H9 (cell line): ENCODE results near the gene SYP. TPM values are rescaled to one million over a fixed set of nuclear protein-coding genes. Genes with fewer than 3 reads are reported as not detected.

ENCODE experiments used
- DNase-seq: peaks from one replicate; pipeline ENCODE4 v3.0.0-alpha.2; 2017
- H2AFZ ChIP-seq: one replicate; pipeline ENCODE4 v1.6.1; 2013; ENCODE audit warnings: mild to moderate bottlenecking, low read length, control low read depth, moderate library complexity
- H2AK5ac ChIP-seq: 2 replicates; pipeline ENCODE4 v1.6.1; 2013; ENCODE audit warnings: low read length, control low read depth, mixed read lengths; ENCODE audit not compliant: insufficient read length
- H2BK120ac ChIP-seq: one replicate; pipeline ENCODE4 v1.6.1; 2013; ENCODE audit warnings: low read depth, mild to moderate bottlenecking, low read length, control low read depth, inconsistent platforms; ENCODE audit not compliant: poor library complexity, severe bottlenecking
- H2BK12ac ChIP-seq: 2 replicates; pipeline ENCODE4 v1.6.1; 2013; ENCODE audit warnings: low read length, control low read depth, mixed read lengths, low read depth; ENCODE audit not compliant: insufficient read length
- H2BK15ac ChIP-seq: 2 replicates; pipeline ENCODE4 v1.6.1; 2013; ENCODE audit warnings: low read depth, low read length, control low read depth
- H2BK20ac ChIP-seq: one replicate; pipeline ENCODE4 v1.6.1; 2013; ENCODE audit warnings: low read depth, mild to moderate bottlenecking, low read length, control low read depth, inconsistent platforms; ENCODE audit not compliant: poor library complexity, severe bottlenecking
- H2BK5ac ChIP-seq: 2 replicates; pipeline ENCODE4 v1.6.1; 2013; ENCODE audit warnings: low read length, control low read depth, mixed read lengths; ENCODE audit not compliant: insufficient read length
- H3K14ac ChIP-seq: 2 replicates; pipeline ENCODE4 v1.6.1; 2013; ENCODE audit warnings: low read length, control low read depth; ENCODE audit not compliant: insufficient read depth
- H3K18ac ChIP-seq: 2 replicates; pipeline ENCODE4 v1.6.1; 2013; ENCODE audit warnings: low read depth, mild to moderate bottlenecking, mixed read lengths, low read length, control low read depth; ENCODE audit not compliant: insufficient read length
- H3K23ac ChIP-seq: 2 replicates; pipeline ENCODE4 v1.6.1; 2013; ENCODE audit warnings: low read length, control low read depth, mixed read lengths, low read depth; ENCODE audit not compliant: insufficient read length
- H3K23me2 ChIP-seq: 2 replicates; pipeline ENCODE4 v1.6.1; 2013; ENCODE audit warnings: low read depth, mild to moderate bottlenecking, mixed read lengths, low read length, control low read depth; ENCODE audit not compliant: insufficient read length, poor library complexity, severe bottlenecking
- H3K27ac ChIP-seq: 2 replicates; pipeline ENCODE4 v1.5.1; 2013; ENCODE audit warnings: low read length, control low read depth, mixed read lengths, low read depth; ENCODE audit not compliant: insufficient read length
- H3K27me3 ChIP-seq: 2 replicates; pipeline ENCODE4 v1.6.1; 2013; ENCODE audit warnings: low read length, control low read depth, inconsistent platforms; ENCODE audit not compliant: insufficient read depth
- H3K4ac ChIP-seq: 2 replicates; pipeline ENCODE4 v1.6.1; 2013; ENCODE audit warnings: low read depth, mild to moderate bottlenecking, control low read depth, inconsistent platforms, low read length, moderate library complexity
- H3K4me1 ChIP-seq: 2 replicates; pipeline ENCODE4 v1.6.1; 2013; ENCODE audit warnings: low read length, control low read depth, inconsistent platforms; ENCODE audit not compliant: insufficient read depth
- H3K4me2 ChIP-seq: 2 replicates; pipeline ENCODE4 v1.6.1; 2013; ENCODE audit warnings: low read length, control low read depth, mixed read lengths; ENCODE audit not compliant: insufficient read length, insufficient read depth
- H3K56ac ChIP-seq: 2 replicates; pipeline ENCODE4 v1.6.1; 2013; ENCODE audit warnings: low read depth, mild to moderate bottlenecking, mixed read lengths, low read length, control low read depth; ENCODE audit not compliant: insufficient read length
- H3K79me1 ChIP-seq: 2 replicates; pipeline ENCODE4 v1.6.1; 2013; ENCODE audit warnings: low read depth, mild to moderate bottlenecking, moderate library complexity, low read length, control low read depth, inconsistent platforms; ENCODE audit not compliant: insufficient read depth, poor library complexity, severe bottlenecking
- H3K79me2 ChIP-seq: 2 replicates; pipeline ENCODE4 v1.6.1; 2013; ENCODE audit warnings: low read length, control low read depth, inconsistent platforms; ENCODE audit not compliant: insufficient read depth
- H3K9ac ChIP-seq: 2 replicates; pipeline ENCODE4 v1.6.1; 2013; ENCODE audit warnings: low read length, control low read depth, mixed read lengths; ENCODE audit not compliant: insufficient read length; ENCODE audit errors: extremely low read depth
- H3K9me3 ChIP-seq: one replicate; pipeline ENCODE4 v1.6.1; 2013; ENCODE audit warnings: low read depth, low read length, inconsistent platforms; ENCODE audit not compliant: control insufficient read depth
- H3T11ph ChIP-seq: one replicate; pipeline ENCODE4 v1.6.1; 2013; ENCODE audit warnings: mild to moderate bottlenecking, low read length, control low read depth, inconsistent platforms
- H4K20me1 ChIP-seq: one replicate; pipeline ENCODE4 v1.6.1; 2013; ENCODE audit not compliant: control insufficient read depth, insufficient read length, insufficient read depth
- H4K5ac ChIP-seq: 2 replicates; pipeline ENCODE4 v1.6.1; 2013; ENCODE audit warnings: low read depth, mild to moderate bottlenecking, mixed read lengths, low read length, control low read depth; ENCODE audit not compliant: insufficient read length
- H4K8ac ChIP-seq: replicated peaks from 2 replicates; pipeline ENCODE4 v1.6.1; 2013; ENCODE audit warnings: low read length, control low read depth, mixed read lengths, low read depth; ENCODE audit not compliant: insufficient read length
- H4K91ac ChIP-seq: 2 replicates; pipeline ENCODE4 v1.6.1; 2013; ENCODE audit warnings: low read depth, mild to moderate bottlenecking, moderate library complexity, mixed read lengths, low read length, control low read depth; ENCODE audit not compliant: insufficient read length
- H3K27ac Mint-ChIP-seq, 3 experiments: 2 replicates in 2 of 3; 3 replicates in 1 of 3; pipeline ENCODE4 v1.8.0; 2020 to 2021; ENCODE audit warnings: mixed read lengths in 3 of 3, mild to moderate bottlenecking in 1 of 3, moderate library complexity in 1 of 3
- H3K27me3 Mint-ChIP-seq: 2 replicates; pipeline ENCODE4 v1.8.0; 2021; ENCODE audit warnings: low read depth, mild to moderate bottlenecking, moderate library complexity, mixed read lengths
- H3K36me3 Mint-ChIP-seq, 3 experiments: 2 replicates in 2 of 3; 3 replicates in 1 of 3; pipeline ENCODE4 v1.8.0; 2020 to 2021; ENCODE audit warnings: low read depth in 3 of 3, mixed read lengths in 3 of 3; ENCODE audit not compliant: insufficient read depth in 1 of 3
- H3K4me1 Mint-ChIP-seq, 2 experiments: 2 replicates each; pipeline ENCODE4 v1.8.0; 2020; ENCODE audit warnings: mixed read lengths in 2 of 2
- H3K4me3 Mint-ChIP-seq, 2 experiments: 2 replicates in 1 of 2; 3 replicates in 1 of 2; pipeline ENCODE4 v1.8.0; 2020 to 2021; ENCODE audit warnings: mild to moderate bottlenecking in 2 of 2, mixed read lengths in 2 of 2, moderate library complexity in 1 of 2
- H3K9me3 Mint-ChIP-seq, 2 experiments: 2 replicates in 1 of 2; 3 replicates in 1 of 2; pipeline ENCODE4 v1.8.0; 2020; ENCODE audit warnings: mild to moderate bottlenecking in 2 of 2, mixed read lengths in 2 of 2, moderate library complexity in 1 of 2
- WGBS: extraction: QIAGEN DNeasy Blood & Tissue Kit; methylation state at CpG from one replicate; pipeline ENCODE4 v1.1.7; 2013; ENCODE audit warnings: missing lambda C conversion rate, low lambda C conversion rate, mixed read lengths; ENCODE audit not compliant: insufficient read length; ENCODE audit errors: extremely low coverage; 5-methylcytosine and 5-hydroxymethylcytosine counted together
- total RNA-seq: library from RNA; stranded (reverse); gene quantifications from 2 replicates; pipeline ENCODE4 v1.2.1, GENCODE V29; 2021
- TF ChIP-seq, protein P1 (sequence below): fragments of 200-600 bp; sonication (generic); conservative IDR thresholded peaks from 3 replicates; pipeline ENCODE4 v1.8.0; 2021; ENCODE audit warnings: antibody characterized with exemption, mild to moderate bottlenecking

The SYP gene
- total RNA-seq, 1 experiment from 2014 or later: 1.8 TPM

DNA sequence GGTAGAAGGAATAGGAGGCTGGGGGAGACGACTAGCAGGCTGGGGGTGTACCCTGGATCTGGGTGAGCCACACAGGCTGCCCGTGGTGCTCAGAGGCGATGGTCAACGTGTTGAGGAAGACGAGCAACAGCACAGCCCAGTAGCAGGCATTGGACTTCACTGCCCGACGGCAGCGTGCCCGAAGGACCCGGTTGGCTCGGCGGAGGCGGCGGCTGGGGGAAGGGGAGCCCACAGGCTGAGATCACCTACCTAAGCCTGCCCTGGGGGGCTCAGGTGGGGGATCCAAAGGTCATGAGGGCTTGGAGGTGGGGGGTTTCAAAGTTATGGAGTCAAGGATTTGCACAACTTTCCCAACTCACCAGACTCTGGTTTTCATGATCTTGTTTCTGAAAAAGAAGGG, 25.9 kb upstream of the SYP start:
- H3K9me3 Mint-ChIP-seq: peaks cover 72 to 81% of the 10 kb centered on the region in 2 experiments

More for the DNA sequence above, 25.9 kb upstream of the SYP start:
- H2BK12ac ChIP-seq: no peak overlapping the region
- no peak overlapping the region for H3K9ac ChIP-seq
- H2BK5ac ChIP-seq: no peak overlapping the region
- H4K91ac ChIP-seq: no peak overlapping the region
- no peak overlapping the region for H3K23ac ChIP-seq
- no peaks in the 10 kb centered on the region for H3K23me2 ChIP-seq
- H3K79me2 ChIP-seq: no peaks in the 10 kb centered on the region
- Mint-ChIP-seq H3K4me3 (no peak overlapping the region), H3K27me3 (peaks cover 17% of the 10 kb centered on the region), H3K36me3 (peaks cover 2 to 4% (median 4%) of the 10 kb centered on the region in 3 experiments; a peak in 4 of 7 replicates), H3K4me1 (peaks cover 4 to 17% of the 10 kb centered on the region in 2 experiments), H3K27ac (no peak overlapping the region)
- H3K79me1 ChIP-seq: no peaks in the 10 kb centered on the region
- H3K4me2 ChIP-seq: no peak overlapping the region
- no peak overlapping the region for H2AK5ac ChIP-seq
- H3K56ac ChIP-seq: no peak overlapping the region
- no peak overlapping the region for H3K27ac ChIP-seq
- no peak overlapping the region for H3K4ac ChIP-seq
- H3K4me1 ChIP-seq: no peaks in the 10 kb centered on the region
- H2BK20ac ChIP-seq: no peak overlapping the region
- no peak overlapping the region for H2BK15ac ChIP-seq
- no peak overlapping the region for H3K14ac ChIP-seq
- no peak overlapping the region for H2BK120ac ChIP-seq
- no peak overlapping the region for H3K18ac ChIP-seq
- H3K9me3 ChIP-seq: peaks cover 32% of the 10 kb centered on the region
- DNase-seq: no peak
- no CpG with 5 or more reads among the region's 14 CpGs for WGBS
- no peak overlapping the region for H4K5ac ChIP-seq
- H3K27me3 ChIP-seq: no peaks in the 10 kb centered on the region
- no peaks in the 10 kb centered on the region for H4K20me1 ChIP-seq
- TF ChIP-seq, protein P1, sequence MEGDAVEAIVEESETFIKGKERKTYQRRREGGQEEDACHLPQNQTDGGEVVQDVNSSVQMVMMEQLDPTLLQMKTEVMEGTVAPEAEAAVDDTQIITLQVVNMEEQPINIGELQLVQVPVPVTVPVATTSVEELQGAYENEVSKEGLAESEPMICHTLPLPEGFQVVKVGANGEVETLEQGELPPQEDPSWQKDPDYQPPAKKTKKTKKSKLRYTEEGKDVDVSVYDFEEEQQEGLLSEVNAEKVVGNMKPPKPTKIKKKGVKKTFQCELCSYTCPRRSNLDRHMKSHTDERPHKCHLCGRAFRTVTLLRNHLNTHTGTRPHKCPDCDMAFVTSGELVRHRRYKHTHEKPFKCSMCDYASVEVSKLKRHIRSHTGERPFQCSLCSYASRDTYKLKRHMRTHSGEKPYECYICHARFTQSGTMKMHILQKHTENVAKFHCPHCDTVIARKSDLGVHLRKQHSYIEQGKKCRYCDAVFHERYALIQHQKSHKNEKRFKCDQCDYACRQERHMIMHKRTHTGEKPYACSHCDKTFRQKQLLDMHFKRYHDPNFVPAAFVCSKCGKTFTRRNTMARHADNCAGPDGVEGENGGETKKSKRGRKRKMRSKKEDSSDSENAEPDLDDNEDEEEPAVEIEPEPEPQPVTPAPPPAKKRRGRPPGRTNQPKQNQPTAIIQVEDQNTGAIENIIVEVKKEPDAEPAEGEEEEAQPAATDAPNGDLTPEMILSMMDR: no peak
- H4K8ac ChIP-seq: no peak overlapping the region
- no peak overlapping the region for H2AFZ ChIP-seq
- H3T11ph ChIP-seq: no peak overlapping the region
